Activated gamma-delta T cell treated with Interleukin-2 at 50 U/mL for 16 hours (primary cell): Measurements from ENCODE around the gene SLC13A5.

Experiments used
- DNase-seq: peaks from one replicate; pipeline ENCODE4 v3.0.0-alpha.2; 2020

Gene SLC13A5

DNA sequence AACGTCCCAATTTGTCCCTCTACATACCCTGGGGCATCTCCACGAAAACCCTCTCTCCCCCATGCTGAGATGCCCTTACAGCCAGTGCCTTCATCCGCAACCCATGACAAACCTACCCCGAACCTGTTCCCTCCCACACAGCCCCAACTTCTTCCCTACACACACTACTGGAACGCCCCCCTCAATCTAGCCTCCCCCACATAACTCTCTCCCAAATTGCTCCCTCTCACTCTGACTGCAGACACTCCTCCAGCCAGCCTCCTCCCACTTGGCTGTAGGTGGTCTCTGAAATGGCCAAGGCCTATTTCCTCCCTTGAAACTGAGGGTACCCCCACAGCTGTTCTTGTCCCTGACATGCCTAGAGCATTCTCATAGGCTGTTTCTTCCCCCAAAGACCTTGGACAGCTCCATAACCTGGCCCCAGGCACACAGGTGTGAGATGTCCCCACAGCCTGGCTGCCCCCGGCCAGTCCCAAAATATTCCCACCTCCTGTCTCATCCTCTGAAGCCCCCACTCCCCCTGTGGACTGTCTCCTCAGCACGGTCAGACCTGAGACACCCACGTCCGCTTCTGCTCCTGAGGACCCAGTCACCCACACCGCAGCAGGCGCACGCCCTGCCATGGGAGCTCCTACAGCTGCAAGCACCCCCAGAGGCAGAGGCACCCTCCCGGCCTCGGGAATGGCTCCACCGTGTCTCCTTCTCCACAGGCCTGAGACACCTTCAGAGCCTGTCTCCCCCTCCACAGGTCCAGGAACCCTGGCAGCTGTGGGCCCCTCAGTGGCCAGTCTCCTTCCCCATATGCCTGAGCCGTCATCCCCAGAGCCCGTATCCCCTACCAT lies 76.3 kb downstream of the SLC13A5 start:
- no peak for DNase-seq

DNA sequence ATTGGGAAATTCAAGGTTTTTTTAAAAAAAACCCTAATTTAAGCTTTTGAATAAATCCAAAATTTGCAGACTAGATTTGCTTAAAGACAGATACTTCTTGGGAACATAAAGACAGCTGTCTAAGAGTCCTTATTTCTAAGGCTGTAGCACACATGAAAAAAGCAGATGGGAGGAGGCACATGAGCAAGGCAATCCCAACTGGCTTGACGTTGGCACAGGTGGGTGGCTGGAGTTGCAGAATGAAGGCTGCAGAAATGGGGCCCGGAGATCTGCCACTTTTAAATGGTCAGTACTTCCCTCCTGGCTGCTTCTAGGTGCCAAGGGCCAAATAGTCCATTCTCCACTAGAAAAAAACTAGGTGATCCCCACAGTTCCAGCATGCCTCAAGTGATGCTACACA lies 77.1 kb downstream of the SLC13A5 start:
- no peak for DNase-seq
